B cell (primary cell): ENCODE measurements around the gene CPNE5. TPM values are rescaled to one million over a fixed set of nuclear protein-coding genes. Genes with fewer than 3 reads are reported as not detected.

ENCODE experiments used
- ATAC-seq: fragments of 200-7000 bp; cut with Tn5 transposase; one replicate; pipeline ENCODE4 v1.10.0; 2021; ENCODE audit warnings: low read depth, mild to moderate bottlenecking, moderate number of reproducible peaks, moderate library complexity
- CTCF ChIA-PET: fragments of 350-600 bp; sonication (Branson Sonifier 250); formaldehyde crosslinking; loops from one replicate; lab custom pipeline; 2021; ENCODE audit warnings: antibody characterized with exemption, inconsistent platforms; lab: Charles Lee
- POLR2A ChIA-PET: fragments of 350-600 bp; sonication (Branson Sonifier 250); formaldehyde crosslinking; loops from one replicate; lab custom pipeline; 2021; ENCODE audit warnings: antibody characterized with exemption; lab: Charles Lee
- DNase-seq: peaks from one replicate; pipeline ENCODE4 v3.0.0; 2013
- H2AFZ ChIP-seq: 2 replicates; pipeline ENCODE4 v1.6.1; 2012; ENCODE audit warnings: mild to moderate bottlenecking, low read depth, low read length; ENCODE audit not compliant: insufficient read depth, poor library complexity, severe bottlenecking
- H3K27ac ChIP-seq, 2 donors: 1 replicate in 1 of 2; 2 replicates in 1 of 2; pipeline ENCODE4 v1.5.1; 2012 to 2013; ENCODE audit warnings: low read length in 2 of 2, mild to moderate bottlenecking in 2 of 2, moderate library complexity in 1 of 2
- H3K27me3 ChIP-seq, 4 experiments: fragments of 200-600 bp in 1 of 4; sonication (generic) in 1 of 4; replicated peaks in 1 of 4; 1 replicate in 2 of 4; 2 replicates in 2 of 4; pipeline versions ENCODE4 v1.6.1 to v1.7.0; 2013 to 2016; ENCODE audit warnings: low read length in 3 of 4, mild to moderate bottlenecking in 2 of 4, mixed read lengths in 1 of 4, moderate library complexity in 1 of 4; ENCODE audit not compliant: insufficient read depth in 4 of 4, control insufficient read depth in 3 of 4; ENCODE audit errors: control extremely low read depth in 1 of 4
- H3K36me3 ChIP-seq, 2 experiments: replicated peaks in 1 of 2; 1 replicate in 1 of 2; 2 replicates in 1 of 2; pipeline versions ENCODE4 v1.6.1 to v1.7.1; 2013; ENCODE audit warnings: low read length in 1 of 2; ENCODE audit not compliant: insufficient read depth in 2 of 2, control insufficient read depth in 1 of 2; ENCODE audit errors: control extremely low read depth in 1 of 2, extremely low read depth in 1 of 2
- H3K4me1 ChIP-seq, 2 donors: fragments of 200-600 bp in 1 of 2; sonication (generic) in 1 of 2; 1 replicate in 1 of 2; 2 replicates in 1 of 2; pipeline versions ENCODE4 v1.5.1 to v1.6.1; 2013 to 2017; ENCODE audit warnings: low read length in 2 of 2; ENCODE audit not compliant: control insufficient read depth in 2 of 2, insufficient read depth in 2 of 2
- H3K4me2 ChIP-seq: replicated peaks from 2 replicates; pipeline ENCODE3; 2012; ENCODE audit warnings: mild to moderate bottlenecking, low read depth, low read length; ENCODE audit not compliant: poor library complexity, severe bottlenecking
- H3K4me3 ChIP-seq, 5 experiments: fragments of 200-600 bp in 1 of 5; sonication (generic) in 1 of 5; 1 replicate in 3 of 5; 2 replicates in 2 of 5; pipeline versions ENCODE4 v1.5.1 to v1.7.0; 2011 to 2016; ENCODE audit warnings: low read length in 4 of 5, mild to moderate bottlenecking in 4 of 5, low read depth in 2 of 5, control low read depth in 1 of 5, moderate library complexity in 1 of 5; ENCODE audit not compliant: insufficient read depth in 1 of 5; ENCODE audit errors: control extremely low read depth in 1 of 5, extremely low read depth in 1 of 5
- H3K79me2 ChIP-seq: fragments of 200-600 bp; sonication (generic); one replicate; pipeline ENCODE4 v1.6.0; 2016; ENCODE audit warnings: low read length; ENCODE audit not compliant: control insufficient read depth, insufficient read depth
- H3K9ac ChIP-seq: fragments of 200-600 bp; sonication (generic); 2 replicates; pipeline ENCODE4 v1.6.1; 2017; ENCODE audit warnings: mild to moderate bottlenecking, low read length, moderate library complexity
- H3K9me3 ChIP-seq, 3 donors: one replicate each; pipeline versions ENCODE4 v1.6.1 to v1.7.1; 2013; ENCODE audit warnings: low read length in 2 of 3; ENCODE audit not compliant: control insufficient read depth in 2 of 3, insufficient read depth in 1 of 3; ENCODE audit errors: control extremely low read depth in 1 of 3
- H4K20me1 ChIP-seq: 2 replicates; pipeline ENCODE4 v1.6.0; 2012; ENCODE audit warnings: mild to moderate bottlenecking, low read length; ENCODE audit not compliant: insufficient read depth, control insufficient read depth, poor library complexity, severe bottlenecking
- H3K27ac Mint-ChIP-seq: one replicate; pipeline ENCODE4 v1.8.0; 2021; ENCODE audit warnings: mixed read lengths
- H3K27me3 Mint-ChIP-seq: one replicate; pipeline ENCODE4 v1.8.0; 2021; ENCODE audit warnings: mixed read lengths
- H3K4me1 Mint-ChIP-seq: one replicate; pipeline ENCODE4 v1.8.0; 2021; ENCODE audit warnings: mixed read lengths
- H3K4me3 Mint-ChIP-seq: one replicate; pipeline ENCODE4 v1.8.0; 2021; ENCODE audit warnings: mixed read lengths
- H3K9me3 Mint-ChIP-seq: one replicate; pipeline ENCODE4 v1.8.0; 2022; ENCODE audit warnings: mixed read lengths; ENCODE audit not compliant: insufficient read depth
- CTCF ChIP-seq: fragments of 200-600 bp; IDR thresholded peaks from one replicate; pipeline ENCODE4 v1.8.0; 2022; ENCODE audit warnings: antibody characterized with exemption, mild to moderate bottlenecking
- EZH2 ChIP-seq: IDR thresholded peaks from 2 replicates; pipeline ENCODE4 v1.6.1; 2012; ENCODE audit warnings: borderline replicate concordance, low read depth, mild to moderate bottlenecking, moderate library complexity, low read length; ENCODE audit not compliant: insufficient read depth, poor library complexity, severe bottlenecking
- WGBS: methylation state at CpG from one replicate; pipeline ENCODE4 v1.1.5; 2013; ENCODE audit warnings: missing lambda C conversion rate; ENCODE audit not compliant: insufficient coverage; 5-methylcytosine and 5-hydroxymethylcytosine counted together
- intact Hi-C: fragments of 100-400 bp; cut with micrococcal nuclease; formaldehyde crosslinking; loops from one replicate; pipeline ENCODE4 v1.10.0; 2022
- polyA plus RNA-seq: library from polyadenylated mRNA; depleted of rRNA; stranded (reverse); fragments of >200 nt; gene quantifications from 2 replicates; pipeline ENCODE4 v1.2.3, GENCODE V29; 2012
- total RNA-seq, 2 donors: library from RNA; stranded (reverse); fragments of 120-200 nt in 1 of 2; gene quantifications; 1 replicate in 1 of 2; 2 replicates in 1 of 2; pipeline versions ENCODE4 v1.2.3 to v1.2.4, GENCODE V29; 2013 to 2022

Gene CPNE5
- total and polyA plus RNA-seq, 2 donors (not counting 1 experiment from before 2014, with no cell fraction given) = 49.8 to 357 TPM

DNA sequence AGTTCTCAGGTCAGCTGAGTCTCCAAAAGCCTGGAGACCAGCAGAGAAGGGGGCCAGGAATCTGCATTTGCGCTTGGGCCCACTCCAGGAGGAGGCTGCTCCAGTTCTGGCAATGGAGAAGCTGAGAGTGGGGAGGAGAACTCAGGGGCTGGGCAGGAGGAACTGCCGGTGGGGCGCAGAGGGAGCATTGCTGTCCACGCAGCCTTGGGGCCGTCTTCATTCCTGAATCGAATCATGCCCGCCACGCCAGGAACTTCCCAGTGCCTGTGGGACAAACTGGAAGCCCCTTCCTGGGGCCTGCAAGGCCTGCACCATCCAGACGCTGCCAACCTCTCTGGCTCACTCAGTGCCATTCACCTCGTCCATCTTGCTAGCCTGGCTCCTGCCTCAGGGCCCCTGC, 124.7 kb downstream of the CPNE5 start:
- H3K4me1 Mint-ChIP-seq = peaks cover 3% of the 10 kb centered on the region
- H3K4me3 Mint-ChIP-seq = no peak overlapping the region
- H3K27me3 Mint-ChIP-seq = no peaks in the 10 kb centered on the region

GRCh38 chr6:36713846-36714245, 125.4 kb downstream of the CPNE5 start:
- Histone ChIP-seq H3K36me3 (no peaks in the 10 kb centered on the region), H3K27ac (no peak overlapping the region), H2AFZ (no peak overlapping the region), H4K20me1 (no peaks in the 10 kb centered on the region), H3K79me2 (no peaks in the 10 kb centered on the region), H3K9ac (no peak overlapping the region), H3K4me2 (no peak overlapping the region), H3K27me3 (no peaks in the 10 kb centered on the region), H3K4me3 (no peak overlapping the region), H3K9me3 (no peaks in the 10 kb centered on the region), H3K4me1 (no peaks in the 10 kb centered on the region)
- ATAC-seq = no peak
- WGBS = 86% methylated on average over 4 of the region's 8 CpGs
- TF ChIP-seq CTCF = no peak
- intact Hi-C loops = no loop called here
- CTCF ChIA-PET = no interaction called here
- DNase-seq = no peak
- Mint-ChIP-seq H3K4me3 (no peak overlapping the region), H3K27me3 (no peaks in the 10 kb centered on the region), H3K9me3 (no peaks in the 10 kb centered on the region), H3K27ac (no peak overlapping the region), H3K4me1 (no peaks in the 10 kb centered on the region)
- POLR2A ChIA-PET = no interaction called here

More for the DNA sequence above, 124.7 kb downstream of the CPNE5 start:
- Mint-ChIP-seq H3K27ac (no peak overlapping the region), H3K9me3 (no peaks in the 10 kb centered on the region)
- ATAC-seq = no peak
- H3K27ac ChIP-seq = no peak overlapping the region
- POLR2A ChIA-PET = interaction anchor here (0.6 kb wide), 1 partner anchor 32 kb away, joined by 7 read pairs; no protein-coding TSS in a partner anchor
- H3K27me3 ChIP-seq = no peaks in the 10 kb centered on the region
- no peak overlapping the region for H3K4me3 ChIP-seq
- H2AFZ ChIP-seq = no peak overlapping the region
- no peaks in the 10 kb centered on the region for H3K9me3 ChIP-seq
- no peaks in the 10 kb centered on the region for H3K79me2 ChIP-seq
- no peak overlapping the region for H3K9ac ChIP-seq
- CTCF ChIA-PET = no interaction called here
- H4K20me1 ChIP-seq = no peaks in the 10 kb centered on the region
- intact Hi-C loops = no loop called here
- no peak for TF ChIP-seq CTCF
- TF ChIP-seq EZH2 = no peak
- no peaks in the 10 kb centered on the region for H3K36me3 ChIP-seq
- H3K4me2 ChIP-seq = no peak overlapping the region
- no peak for DNase-seq
- H3K4me1 ChIP-seq = peaks cover 4 to 5% of the 10 kb centered on the region in 2 donors
- WGBS = 91% methylated on average over 10 of the region's 10 CpGs
